Measurements from ENCODE around the gene NVL. TPM values are rescaled to one million over a fixed set of nuclear protein-coding genes. Genes with fewer than 3 reads are reported as not detected.
"Not testable (repeated sequence)": the region's sequence is repeated elsewhere in the genome, so short reads cannot be mapped to it uniquely, and the experiment has no call there.

Gene NVL
- total RNA-seq, 2 donors from 2014 or later: 23.9 to 29.7 TPM

DNA sequence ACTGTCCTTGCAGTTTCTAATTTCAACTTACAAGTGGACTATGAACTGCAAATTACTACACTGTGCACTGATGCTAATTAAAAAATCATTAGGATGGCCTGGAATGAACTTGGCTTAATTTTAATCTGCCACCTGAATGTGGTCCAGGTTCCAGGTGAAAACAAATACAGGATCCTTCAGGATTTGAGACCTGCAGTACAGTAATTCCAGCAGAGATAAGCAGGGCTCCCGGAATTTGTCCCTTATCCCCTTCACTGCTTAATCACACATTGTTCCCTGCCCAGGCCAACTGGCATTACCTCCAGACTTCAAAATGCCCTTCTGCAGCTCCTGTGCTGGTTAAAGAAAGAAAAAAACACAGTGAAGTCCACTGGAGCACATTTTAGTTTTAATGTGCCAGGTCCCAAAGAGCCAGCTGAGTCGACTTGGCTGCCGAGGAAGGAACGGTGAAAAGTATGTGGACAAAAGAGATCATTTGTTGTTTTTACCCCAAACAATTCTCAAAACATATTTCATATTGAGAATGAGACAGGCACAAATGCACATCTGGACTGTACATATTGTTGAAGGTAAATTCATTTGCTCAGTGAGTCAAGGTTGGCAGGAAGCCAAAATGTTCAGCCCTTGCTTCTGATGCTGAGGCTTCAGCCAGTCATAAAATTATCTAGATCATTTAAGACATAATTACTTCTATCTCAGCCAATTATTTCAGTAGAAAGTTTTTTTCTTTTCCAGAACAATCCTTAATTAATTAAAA, 118.6 kb downstream of the NVL start:
- no peaks in the 10 kb centered on the region for H3K36me3 ChIP-seq
- WGBS: 18% methylated on average over 4 of the region's 4 CpGs
- H3K4me1 ChIP-seq (replicated peaks): peaks cover 2% of the 10 kb centered on the region
- H3K27me3 ChIP-seq (replicated peaks; ENCODE audit: insufficient read depth): no peaks in the 10 kb centered on the region
- intact Hi-C loops (cut with DNase I): no loop called here
- DNase-seq (ENCODE audit: low spot score): no peak
- H3K4me3 ChIP-seq: no peak overlapping the region
- TF ChIP-seq POLR2AphosphoS5 (IDR thresholded peaks at IDR 0.05): no peak
- TF ChIP-seq, protein P1, sequence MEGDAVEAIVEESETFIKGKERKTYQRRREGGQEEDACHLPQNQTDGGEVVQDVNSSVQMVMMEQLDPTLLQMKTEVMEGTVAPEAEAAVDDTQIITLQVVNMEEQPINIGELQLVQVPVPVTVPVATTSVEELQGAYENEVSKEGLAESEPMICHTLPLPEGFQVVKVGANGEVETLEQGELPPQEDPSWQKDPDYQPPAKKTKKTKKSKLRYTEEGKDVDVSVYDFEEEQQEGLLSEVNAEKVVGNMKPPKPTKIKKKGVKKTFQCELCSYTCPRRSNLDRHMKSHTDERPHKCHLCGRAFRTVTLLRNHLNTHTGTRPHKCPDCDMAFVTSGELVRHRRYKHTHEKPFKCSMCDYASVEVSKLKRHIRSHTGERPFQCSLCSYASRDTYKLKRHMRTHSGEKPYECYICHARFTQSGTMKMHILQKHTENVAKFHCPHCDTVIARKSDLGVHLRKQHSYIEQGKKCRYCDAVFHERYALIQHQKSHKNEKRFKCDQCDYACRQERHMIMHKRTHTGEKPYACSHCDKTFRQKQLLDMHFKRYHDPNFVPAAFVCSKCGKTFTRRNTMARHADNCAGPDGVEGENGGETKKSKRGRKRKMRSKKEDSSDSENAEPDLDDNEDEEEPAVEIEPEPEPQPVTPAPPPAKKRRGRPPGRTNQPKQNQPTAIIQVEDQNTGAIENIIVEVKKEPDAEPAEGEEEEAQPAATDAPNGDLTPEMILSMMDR (IDR thresholded peaks at IDR 0.05): no peak
- no peak for TF ChIP-seq POLR2A (IDR thresholded peaks at IDR 0.05)
- H3K9me3 ChIP-seq: no peaks in the 10 kb centered on the region
- peak overlapping the region; percentile 6 to 10 for H3K27ac ChIP-seq

DNA sequence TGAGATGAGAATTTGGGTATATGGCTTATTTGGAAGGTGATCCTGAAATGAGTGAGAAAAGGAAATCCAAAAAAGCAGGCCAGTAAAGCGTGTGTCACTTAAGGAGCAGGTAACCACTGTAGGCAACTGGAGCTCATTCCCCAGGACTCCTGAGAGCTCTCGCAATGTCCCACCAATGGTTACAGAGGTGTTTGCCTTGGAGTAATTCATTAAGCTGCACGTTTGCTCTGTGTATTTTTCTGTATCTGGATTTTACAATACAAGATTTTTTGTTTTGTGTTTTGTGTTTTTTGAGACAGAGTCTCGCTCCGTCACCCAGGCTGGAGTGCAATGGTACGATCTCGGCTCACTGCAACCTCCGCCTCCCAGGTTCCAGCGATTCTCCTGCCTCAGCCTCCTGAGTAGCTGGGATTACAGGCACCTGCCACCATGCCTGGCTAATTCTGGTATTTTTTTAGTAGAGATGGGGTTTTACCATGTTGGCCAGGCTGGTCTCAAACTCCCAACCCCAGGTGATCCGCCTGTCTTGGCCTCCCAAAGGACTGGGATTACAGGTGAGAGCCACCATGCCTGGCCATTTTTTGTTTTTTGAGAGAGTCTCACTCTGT, 123.9 kb downstream of the NVL start:
- H3K9me3 ChIP-seq; DNase-seq (ENCODE audit: low spot score); H3K36me3 ChIP-seq; H3K4me3 ChIP-seq; H3K27me3 ChIP-seq (replicated peaks; ENCODE audit: insufficient read depth); intact Hi-C loops (cut with DNase I): not testable (repeated sequence)
- H3K27ac ChIP-seq: peak overlapping the region; percentile 78 to 80
- 82% methylated on average over 10 of the region's 10 CpGs for WGBS
- peaks cover 15% of the 10 kb centered on the region for H3K4me1 ChIP-seq (replicated peaks)

DNA sequence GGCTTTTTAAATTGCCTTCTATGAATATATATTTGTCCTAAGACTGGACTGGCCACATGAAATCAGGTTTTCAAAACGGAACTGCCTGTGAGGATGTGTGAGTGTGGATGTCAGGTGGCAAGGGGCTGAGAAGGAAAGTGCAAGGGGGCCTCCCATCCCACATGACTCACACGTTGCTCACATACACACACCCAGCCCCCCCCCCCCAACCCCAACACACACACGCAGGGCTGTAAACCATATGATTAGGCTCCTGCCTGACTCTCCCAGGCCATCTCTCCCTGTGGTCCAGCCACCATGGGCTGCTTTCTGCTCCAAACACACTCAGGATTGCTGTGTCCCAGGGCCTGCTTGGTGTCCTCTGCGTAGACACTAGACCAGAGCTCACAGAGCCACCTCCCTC, 124.5 kb downstream of the NVL start:
- Histone ChIP-seq H3K27ac (peak overlapping the region; percentile 78 to 80), H3K4me1 (replicated peaks) (peaks cover 16% of the 10 kb centered on the region), H3K27me3 (replicated peaks; ENCODE audit: insufficient read depth) (no peaks in the 10 kb centered on the region), H3K9me3 (no peaks in the 10 kb centered on the region), H3K36me3 (no peaks in the 10 kb centered on the region), H3K4me3 (no peak overlapping the region)
- intact Hi-C loops (cut with DNase I): no loop called here
- no peak for DNase-seq (ENCODE audit: low spot score)
- no peak for TF ChIP-seq POLR2AphosphoS5 (IDR thresholded peaks at IDR 0.05)
- TF ChIP-seq, protein P1 (IDR thresholded peaks at IDR 0.05): no peak
- no peak for TF ChIP-seq POLR2A (IDR thresholded peaks at IDR 0.05)
- WGBS: 23% methylated on average over 4 of the region's 4 CpGs

DNA sequence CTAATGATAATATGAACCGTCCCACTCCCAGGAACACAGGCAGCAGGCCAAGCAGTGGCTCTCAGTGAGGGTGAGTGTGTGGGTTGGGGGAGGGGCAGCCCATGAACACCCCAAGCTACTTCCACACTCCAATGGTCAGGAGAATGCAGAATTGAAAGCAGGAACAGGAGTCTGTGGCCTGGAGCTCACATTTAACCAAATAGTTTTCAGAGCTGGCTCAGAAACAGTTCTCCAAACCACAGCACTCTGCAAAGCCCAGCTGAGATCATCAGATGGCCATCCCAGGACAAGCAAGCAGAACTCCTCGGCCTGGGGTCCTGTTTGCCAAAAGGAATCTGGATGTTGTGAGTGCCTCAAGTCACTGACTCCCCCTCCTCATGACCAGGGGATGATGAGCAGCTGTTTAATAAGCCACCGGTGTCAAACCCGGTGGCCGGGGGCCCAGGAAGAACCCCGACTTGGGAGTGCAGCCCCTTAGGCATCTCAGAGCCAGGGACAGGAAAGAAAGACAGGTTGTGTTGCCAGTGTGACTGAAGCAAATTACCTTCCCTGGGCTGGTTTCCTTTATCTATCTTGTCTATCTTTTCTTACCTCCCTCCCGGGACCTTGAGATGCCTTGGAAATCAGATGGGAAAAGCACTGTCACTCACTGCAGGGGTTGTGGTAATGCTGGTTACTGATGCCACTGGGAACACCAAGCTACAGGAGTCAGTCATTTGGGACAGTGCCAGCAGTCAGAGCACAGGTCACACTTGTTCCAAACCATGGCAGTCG, 126.5 kb downstream of the NVL start:
- Histone ChIP-seq H3K36me3 (no peaks in the 10 kb centered on the region), H3K27ac (peak overlapping the region; percentile 57 to 68), H3K9me3 (no peaks in the 10 kb centered on the region), H3K4me1 (replicated peaks) (peaks cover 18% of the 10 kb centered on the region), H3K4me3 (no peak overlapping the region), H3K27me3 (replicated peaks; ENCODE audit: insufficient read depth) (no peaks in the 10 kb centered on the region)
- intact Hi-C loops (cut with DNase I): no loop called here
- 27% methylated on average over 8 of the region's 8 CpGs for WGBS
- TF ChIP-seq, protein P1 (IDR thresholded peaks at IDR 0.05): no peak
- no peak for TF ChIP-seq POLR2A (IDR thresholded peaks at IDR 0.05)
- TF ChIP-seq POLR2AphosphoS5 (IDR thresholded peaks at IDR 0.05): no peak
- no peak for DNase-seq (ENCODE audit: low spot score)

DNA sequence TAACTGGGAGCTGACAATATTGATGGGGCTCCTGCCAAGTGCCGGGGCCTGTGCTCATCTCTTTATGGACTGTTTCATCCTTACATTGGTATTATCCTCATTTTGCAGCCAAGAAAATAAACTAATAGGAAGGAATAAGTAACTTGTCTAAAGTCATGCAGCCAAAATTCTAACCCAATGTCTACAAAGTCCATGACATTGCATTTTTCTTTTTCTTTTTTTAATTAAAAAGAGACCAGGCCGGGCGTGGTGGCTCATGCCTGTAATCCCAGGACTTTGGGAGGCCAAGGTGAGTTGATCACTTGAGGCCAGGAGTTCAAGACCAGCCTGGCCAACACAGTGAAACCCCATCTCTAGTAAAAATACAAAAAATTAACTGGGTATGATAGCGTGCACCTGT, 128.1 kb downstream of the NVL start:
- Histone ChIP-seq H3K4me3 (no peak overlapping the region), H3K9me3 (no peaks in the 10 kb centered on the region), H3K4me1 (replicated peaks) (peaks cover 20% of the 10 kb centered on the region), H3K27me3 (replicated peaks; ENCODE audit: insufficient read depth) (no peaks in the 10 kb centered on the region), H3K36me3 (no peaks in the 10 kb centered on the region), H3K27ac (peak overlapping the region; percentile 20 to 46)
- DNase-seq (ENCODE audit: low spot score): no peak
- intact Hi-C loops (cut with DNase I): no loop called here
- 89% methylated on average over 4 of the region's 4 CpGs for WGBS
- no peak for TF ChIP-seq POLR2AphosphoS5 (IDR thresholded peaks at IDR 0.05)
- no peak for TF ChIP-seq POLR2A (IDR thresholded peaks at IDR 0.05)
- TF ChIP-seq, protein P1 (IDR thresholded peaks at IDR 0.05): no peak
